Naive thymus-derived CD4-positive, alpha-beta T cell (primary cell): ENCODE data around the gene NTF4. TPM values are rescaled to one million over a fixed set of nuclear protein-coding genes. Genes with fewer than 3 reads are reported as not detected.

Experiments
- ATAC-seq: fragments of 150-1000 bp; cut with Tn5 transposase; 2 replicates; pipeline ENCODE4 v1.10.0; 2021; ENCODE audit warnings: mild to moderate bottlenecking, moderate library complexity
- CTCF ChIA-PET: fragments of 350-600 bp; sonication (Branson Sonifier 250); formaldehyde crosslinking; loops from one replicate; lab custom pipeline; 2021; ENCODE audit warnings: antibody characterized with exemption; lab: Charles Lee
- POLR2A ChIA-PET: fragments of 350-600 bp; sonication (Branson Sonifier 250); formaldehyde crosslinking; loops from one replicate; lab custom pipeline; 2021; ENCODE audit warnings: antibody characterized with exemption, inconsistent platforms; lab: Charles Lee
- DNase-seq, 9 donors: peaks; one replicate each; pipeline versions ENCODE4 v3.0.0 to v3.0.0-alpha.2; 2020 to 2022; ENCODE audit warnings: mixed read lengths in 1 of 9
- H3K27ac ChIP-seq: one replicate; pipeline ENCODE4 v1.7.0; 2013; ENCODE audit warnings: mild to moderate bottlenecking, low read depth, low read length, moderate library complexity
- H3K27me3 ChIP-seq, 2 donors: one replicate each; pipeline ENCODE4 v1.7.0; 2013; ENCODE audit warnings: low read length in 2 of 2, mild to moderate bottlenecking in 2 of 2, moderate library complexity in 2 of 2; ENCODE audit not compliant: control insufficient read depth in 2 of 2, insufficient read depth in 2 of 2
- H3K36me3 ChIP-seq, 3 experiments: 1 replicate in 2 of 3; 2 replicates in 1 of 3; pipeline ENCODE4 v1.7.0; 2013; ENCODE audit warnings: low read length in 3 of 3, mild to moderate bottlenecking in 3 of 3, moderate library complexity in 1 of 3; ENCODE audit not compliant: insufficient read depth in 3 of 3, control insufficient read depth in 2 of 3
- H3K4me1 ChIP-seq, 2 donors: one replicate each; pipeline ENCODE4 v1.7.0; 2013; ENCODE audit warnings: low read length in 2 of 2, mild to moderate bottlenecking in 2 of 2, moderate library complexity in 1 of 2; ENCODE audit not compliant: control insufficient read depth in 2 of 2, insufficient read depth in 2 of 2
- H3K4me3 ChIP-seq: 2 replicates; pipeline ENCODE4 v1.7.0; 2013; ENCODE audit warnings: mild to moderate bottlenecking, low read length
- H3K9me3 ChIP-seq, 3 experiments: 1 replicate in 2 of 3; 2 replicates in 1 of 3; pipeline ENCODE4 v1.7.0; 2013; ENCODE audit warnings: low read length in 3 of 3; ENCODE audit not compliant: control insufficient read depth in 2 of 3
- H3K27ac Mint-ChIP-seq, 9 donors: one replicate each; pipeline ENCODE4 v1.8.0; 2020 to 2022; ENCODE audit warnings: mixed read lengths in 9 of 9, mild to moderate bottlenecking in 8 of 9, moderate library complexity in 5 of 9, inconsistent platforms in 2 of 9
- H3K27me3 Mint-ChIP-seq, 5 donors: one replicate each; pipeline ENCODE4 v1.8.0; 2021 to 2022; ENCODE audit warnings: mixed read lengths in 5 of 5, mild to moderate bottlenecking in 1 of 5
- H3K36me3 Mint-ChIP-seq, 5 donors: one replicate each; pipeline ENCODE4 v1.8.0; 2020 to 2022; ENCODE audit warnings: mixed read lengths in 5 of 5, mild to moderate bottlenecking in 3 of 5, inconsistent platforms in 1 of 5
- H3K4me1 Mint-ChIP-seq, 7 donors: one replicate each; pipeline ENCODE4 v1.8.0; 2020 to 2022; ENCODE audit warnings: mixed read lengths in 7 of 7, mild to moderate bottlenecking in 3 of 7, inconsistent platforms in 1 of 7
- H3K4me3 Mint-ChIP-seq, 10 donors: one replicate each; pipeline ENCODE4 v1.8.0; 2020 to 2022; ENCODE audit warnings: mild to moderate bottlenecking in 10 of 10, mixed read lengths in 10 of 10, moderate library complexity in 6 of 10, inconsistent platforms in 2 of 10
- H3K9me3 Mint-ChIP-seq, 11 donors: one replicate each; pipeline ENCODE4 v1.8.0; 2020 to 2022; ENCODE audit warnings: mixed read lengths in 11 of 11, mild to moderate bottlenecking in 4 of 11, inconsistent platforms in 1 of 11, moderate library complexity in 1 of 11
- intact Hi-C, 2 donors: fragments of 100-400 bp; cut with micrococcal nuclease; formaldehyde crosslinking; loops; one replicate each; pipeline ENCODE4 v1.15.1; 2023
- polyA plus RNA-seq, 2 donors: library from polyadenylated mRNA; unstranded; fragments of 300-500 nt; fragmentation: Illumina TruSeq; gene quantifications; one replicate each; pipeline ENCODE4 v1.2.3, GENCODE V29; 2021
- total RNA-seq, 6 experiments: library from RNA in 5 of 6; stranded (reverse) in 5 of 6; gene quantifications; 1 replicate in 5 of 6; 2 replicates in 1 of 6; pipeline ENCODE4 v1.2.3 and lab custom pipeline; 2021 to 2026

The NTF4 gene
- total and polyA plus RNA-seq, 7 experiments from 2014 or later = not detected

DNA sequence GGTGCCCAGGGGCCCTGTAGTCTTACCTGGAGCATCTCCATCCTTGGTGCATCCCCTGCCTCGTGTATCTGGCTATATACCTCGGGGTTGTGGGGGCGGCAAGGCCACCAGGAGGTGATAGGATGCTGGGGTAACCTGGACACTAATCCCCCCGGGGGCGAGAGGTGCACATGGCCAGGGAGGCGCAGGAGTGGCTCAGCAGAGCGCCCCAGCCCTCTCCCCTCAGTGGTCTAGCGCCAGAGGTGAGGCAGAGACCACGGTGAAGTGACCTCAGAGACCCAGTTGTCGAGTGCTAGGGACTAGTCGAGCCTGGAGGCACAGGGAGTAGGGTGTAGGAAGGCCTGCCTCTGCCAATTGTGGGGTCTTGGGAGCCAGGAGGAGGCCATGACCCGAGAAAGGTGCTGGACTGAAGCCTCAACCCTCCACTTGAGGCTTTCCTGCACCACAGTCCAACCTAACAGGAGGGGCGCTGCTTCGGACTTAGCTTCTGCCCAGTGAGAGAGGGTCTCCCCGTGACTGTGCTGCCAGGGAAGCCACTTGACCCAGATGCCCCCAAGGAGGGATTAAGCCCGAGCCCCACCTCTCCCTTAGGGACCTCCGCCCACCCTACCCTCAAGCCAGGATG lies 47.5 kb downstream of the NTF4 start, which contains the start of gene LHB:
TSS of gene LHB (minus strand) at position 51 of the 625 bp plus-strand sequence. CDS start at position 41, 10 bp downstream.
- ChIA-PET POLR2A (interaction anchor here (1.1 to 1.3 kb wide), 4 partner anchors 24 to 81 kb away, joined by 3 to 10 read pairs (median 4); partner anchors contain the start of genes GYS1 and RUVBL2), CTCF (interaction anchor here (0.5 to 2.6 kb wide), 7 partner anchors 8 to 295 kb away, joined by 3 to 11 read pairs (median 4); no protein-coding TSS in a partner anchor)
- ATAC-seq (no peak), DNase-seq (no peak)
- Histone ChIP-seq H3K4me3 (peak within 1 kb of the TSS; percentile 76), H3K27me3 (no peaks in the 10 kb centered on the region), H3K4me1 (peaks cover 0 to 4% of the 10 kb centered on the region in 2 donors), H3K9me3 (no peaks in the 10 kb centered on the region), H3K36me3 (peaks cover 0 to 16% (median 0%) of the 10 kb centered on the region in 3 experiments), H3K27ac (peak within 1 kb of the TSS; percentile 48)
- Mint-ChIP-seq H3K36me3 (peaks cover 0 to 6% (median 0%) of the 10 kb centered on the region in 5 donors), H3K27ac (peak within 1 kb of the TSS in 4 of 9 donors; percentile 25 to 45 (median 35)), H3K27me3 (peaks cover 0 to 22% (median 0%) of the 10 kb centered on the region in 5 donors), H3K4me3 (peak within 1 kb of the TSS; percentile 60 to 95 (median 90)), H3K4me1 (peaks cover 7 to 22% (median 18%) of the 10 kb centered on the region in 7 donors), H3K9me3 (no peaks in the 10 kb centered on the region)
- intact Hi-C loops = loop anchor here in 1 of 2 donors (5.0 kb wide), 1 partner anchor 130 kb away; no protein-coding TSS in a partner anchor

DNA sequence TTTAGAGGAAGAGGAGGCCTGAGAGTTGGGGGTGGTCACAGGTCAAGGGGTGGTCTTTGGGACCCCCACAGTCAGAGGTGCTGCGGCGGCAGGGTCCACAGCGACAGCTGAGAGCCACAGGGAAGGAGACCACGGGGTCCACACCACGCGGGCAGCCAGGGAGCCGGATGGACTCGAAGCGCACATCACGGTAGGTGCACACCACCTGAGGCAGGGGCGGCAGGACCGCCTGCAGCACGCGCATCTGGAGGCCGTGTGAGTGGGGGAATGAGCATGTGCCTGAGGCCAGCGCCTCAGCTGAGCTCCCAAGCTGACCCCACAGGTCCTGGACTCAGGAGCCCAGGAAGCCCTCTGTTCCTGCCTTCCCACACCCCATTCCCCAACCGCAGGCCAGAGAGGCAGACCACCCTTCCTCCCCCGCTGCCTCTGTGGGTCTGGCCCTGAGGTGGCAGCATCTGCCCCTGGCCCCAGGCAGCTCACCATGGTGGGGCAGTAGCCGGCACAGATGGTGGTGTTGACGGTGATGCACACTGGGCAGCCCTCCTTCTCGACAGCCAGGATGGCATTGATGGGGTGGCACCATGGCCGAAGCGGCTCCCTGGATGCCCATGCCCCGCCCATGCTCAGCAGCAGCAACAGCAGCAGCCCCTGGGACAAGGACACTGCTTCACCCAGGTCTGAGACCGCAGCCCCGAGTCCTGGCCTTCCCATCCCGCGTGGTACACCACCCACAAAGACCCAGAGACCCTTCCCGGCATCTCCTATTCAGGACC lies 48.4 kb downstream of the NTF4 start:
- no peaks in the 10 kb centered on the region for H3K27me3 ChIP-seq
- CTCF ChIA-PET = interaction anchor here (1.1 kb wide), 1 partner anchor 16 kb away, joined by 3 read pairs; no protein-coding TSS in a partner anchor
- Mint-ChIP-seq H3K27ac (peak overlapping the region in 2 of 9 donors; percentile 22 to 45), H3K27me3 (peaks cover 0 to 20% (median 0%) of the 10 kb centered on the region in 5 donors), H3K9me3 (no peaks in the 10 kb centered on the region), H3K36me3 (peaks cover 0 to 6% (median 0%) of the 10 kb centered on the region in 5 donors), H3K4me1 (peaks cover 6 to 21% (median 18%) of the 10 kb centered on the region in 7 donors), H3K4me3 (peak overlapping the region in 3 of 10 donors; percentile 21 to 30 (median 21))
- no peak overlapping the region for H3K27ac ChIP-seq
- peaks cover 0 to 4% of the 10 kb centered on the region in 2 donors for H3K4me1 ChIP-seq
- peaks cover 0 to 25% (median 0%) of the 10 kb centered on the region in 3 experiments for H3K36me3 ChIP-seq
- no peaks in the 10 kb centered on the region for H3K9me3 ChIP-seq
- intact Hi-C loops = loop anchor here in 1 of 2 donors (5.0 kb wide), 1 partner anchor 131 kb away; no protein-coding TSS in a partner anchor
- POLR2A ChIA-PET = no interaction called here
- DNase-seq (no peak), ATAC-seq (no peak)
- H3K4me3 ChIP-seq = no peak overlapping the region

DNA sequence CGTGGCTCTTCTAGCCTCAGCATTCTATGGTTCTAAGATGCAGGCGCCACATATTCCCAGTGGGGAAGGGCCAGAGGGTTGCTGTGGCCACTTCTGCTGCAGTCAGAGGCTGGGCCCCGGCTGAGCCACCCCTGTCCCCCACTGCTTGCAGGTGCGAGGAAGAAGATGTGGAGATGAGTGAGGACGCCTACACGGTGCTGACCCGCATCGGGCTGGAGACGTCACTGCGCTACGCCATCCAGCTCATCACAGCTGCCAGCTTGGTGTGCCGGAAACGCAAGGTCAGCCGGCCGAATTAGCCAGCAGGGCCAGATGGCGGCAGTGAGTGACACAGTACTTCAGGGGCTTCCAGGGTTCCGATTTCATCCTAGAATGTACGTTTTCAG lies 49.8 kb downstream of the NTF4 start:
- peaks cover 0 to 11% (median 0%) of the 10 kb centered on the region in 5 donors for H3K27me3 Mint-ChIP-seq
- H3K4me1 Mint-ChIP-seq = peaks cover 0 to 16% (median 12%) of the 10 kb centered on the region in 7 donors
- ChIA-PET CTCF (interaction anchor here (1.1 kb wide), 1 partner anchor 14 kb away, joined by 3 read pairs; no protein-coding TSS in a partner anchor), POLR2A (interaction anchor here (0.9 kb wide), 1 partner anchor 173 kb away, joined by 3 read pairs; no protein-coding TSS in a partner anchor)
- H3K36me3 Mint-ChIP-seq = peaks cover 0 to 11% (median 3%) of the 10 kb centered on the region in 5 donors
- H3K27ac Mint-ChIP-seq = no peak overlapping the region
- Histone ChIP-seq H3K36me3 (peaks cover 0 to 38% (median 0%) of the 10 kb centered on the region in 3 experiments), H3K9me3 (no peaks in the 10 kb centered on the region), H3K4me3 (no peak overlapping the region), H3K4me1 (no peaks in the 10 kb centered on the region), H3K27ac (no peak overlapping the region), H3K27me3 (no peaks in the 10 kb centered on the region)
- H3K9me3 Mint-ChIP-seq = no peaks in the 10 kb centered on the region
- intact Hi-C loops = loop anchor here in 1 of 2 donors (5.0 kb wide), 1 partner anchor 132 kb away; no protein-coding TSS in a partner anchor
- DNase-seq (no peak), ATAC-seq (no peak)
- peak overlapping the region in 1 of 10 donors; percentile 7 for H3K4me3 Mint-ChIP-seq

DNA sequence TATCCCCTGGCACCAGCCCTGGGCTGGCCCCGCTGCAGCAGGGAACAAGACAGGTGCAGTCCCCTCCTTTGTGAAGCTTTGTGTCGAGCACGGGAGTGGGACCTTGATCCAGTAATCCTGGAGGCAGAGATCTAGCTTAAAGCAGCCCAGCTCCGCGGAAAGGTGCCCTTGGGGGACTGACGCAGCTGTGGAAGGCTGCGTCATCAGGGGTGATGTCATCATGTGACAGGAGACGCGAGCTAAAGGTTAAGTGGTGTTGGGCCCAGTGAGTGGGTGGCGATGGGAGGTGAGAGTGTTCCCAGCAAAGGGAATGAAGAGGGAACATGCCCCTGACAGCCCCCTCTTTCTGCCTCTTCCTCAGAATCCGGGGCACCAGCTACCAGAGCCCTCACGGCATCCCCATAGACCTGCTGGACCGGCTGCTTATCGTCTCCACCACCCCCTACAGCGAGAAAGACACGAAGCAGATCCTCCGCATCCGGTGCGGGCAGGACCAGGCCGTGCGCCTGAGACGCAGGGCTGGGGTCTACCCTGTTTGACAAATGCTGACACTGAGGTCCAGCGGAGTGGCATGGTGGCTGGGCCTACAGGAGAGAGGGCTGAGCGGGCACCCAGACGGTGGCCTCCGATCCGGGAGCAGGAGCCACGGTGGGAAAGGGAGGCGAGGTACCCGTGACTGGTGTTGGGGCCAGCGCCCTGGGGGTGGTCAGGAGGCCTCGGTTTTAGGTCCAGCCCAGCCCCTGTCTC lies 50.3 kb downstream of the NTF4 start:
- Histone ChIP-seq H3K27ac (no peak overlapping the region), H3K4me1 (no peaks in the 10 kb centered on the region), H3K36me3 (peaks cover 0 to 44% (median 0%) of the 10 kb centered on the region in 3 experiments), H3K9me3 (no peaks in the 10 kb centered on the region), H3K4me3 (no peak overlapping the region), H3K27me3 (no peaks in the 10 kb centered on the region)
- Mint-ChIP-seq H3K36me3 (peaks cover 0 to 11% (median 3%) of the 10 kb centered on the region in 5 donors), H3K9me3 (no peaks in the 10 kb centered on the region), H3K27ac (peak overlapping the region in 1 of 9 donors; percentile 67), H3K27me3 (peaks cover 0 to 10% (median 0%) of the 10 kb centered on the region in 5 donors), H3K4me3 (peak overlapping the region in 1 of 10 donors; percentile 51), H3K4me1 (peaks cover 0 to 15% (median 9%) of the 10 kb centered on the region in 7 donors)
- ChIA-PET CTCF (no interaction called here), POLR2A (interaction anchor here (0.9 kb wide), 1 partner anchor 173 kb away, joined by 3 read pairs; no protein-coding TSS in a partner anchor)
- no peak for ATAC-seq
- DNase-seq = no peak
- intact Hi-C loops = no loop called here

DNA sequence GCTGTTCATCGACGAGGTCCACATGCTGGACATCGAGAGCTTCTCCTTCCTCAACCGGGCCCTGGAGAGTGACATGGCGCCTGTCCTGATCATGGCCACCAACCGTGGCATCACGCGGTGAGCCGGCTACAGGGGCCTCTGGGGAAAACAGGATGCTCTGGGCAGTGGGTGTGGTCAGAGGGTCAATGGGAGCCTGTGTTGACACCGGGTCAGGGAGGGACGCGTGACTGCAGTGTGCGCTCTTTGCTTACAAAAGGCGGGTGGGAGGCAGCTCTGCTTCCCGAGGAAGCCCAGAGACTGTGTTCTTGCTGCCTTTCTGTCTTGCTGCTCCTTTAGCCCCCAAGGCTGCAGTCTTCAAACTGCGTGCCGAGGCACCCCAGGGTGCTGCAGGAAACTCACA lies 53.4 kb downstream of the NTF4 start:
- ChIA-PET CTCF (interaction anchor here (0.6 kb wide), 1 partner anchor 9 kb away, joined by 3 read pairs; no protein-coding TSS in a partner anchor), POLR2A (no interaction called here)
- Mint-ChIP-seq H3K9me3 (no peaks in the 10 kb centered on the region), H3K4me1 (no peaks in the 10 kb centered on the region), H3K27ac (no peak overlapping the region), H3K27me3 (no peaks in the 10 kb centered on the region), H3K36me3 (peaks cover 0 to 16% (median 4%) of the 10 kb centered on the region in 5 donors), H3K4me3 (no peak overlapping the region)
- Histone ChIP-seq H3K27ac (no peak overlapping the region), H3K36me3 (peaks cover 0 to 59% (median 3%) of the 10 kb centered on the region in 3 experiments), H3K27me3 (no peaks in the 10 kb centered on the region), H3K4me1 (no peaks in the 10 kb centered on the region), H3K4me3 (no peak overlapping the region), H3K9me3 (no peaks in the 10 kb centered on the region)
- intact Hi-C loops = no loop called here
- DNase-seq (no peak), ATAC-seq (no peak)
